ENCODE results near the gene PEAR1. TPM values are rescaled to one million over a fixed set of nuclear protein-coding genes. Genes with fewer than 3 reads are reported as not detected.

The PEAR1 gene
- total RNA-seq, 6 experiments from 2014 or later = 3.2 to 23.6 (median 20.2) TPM

DNA sequence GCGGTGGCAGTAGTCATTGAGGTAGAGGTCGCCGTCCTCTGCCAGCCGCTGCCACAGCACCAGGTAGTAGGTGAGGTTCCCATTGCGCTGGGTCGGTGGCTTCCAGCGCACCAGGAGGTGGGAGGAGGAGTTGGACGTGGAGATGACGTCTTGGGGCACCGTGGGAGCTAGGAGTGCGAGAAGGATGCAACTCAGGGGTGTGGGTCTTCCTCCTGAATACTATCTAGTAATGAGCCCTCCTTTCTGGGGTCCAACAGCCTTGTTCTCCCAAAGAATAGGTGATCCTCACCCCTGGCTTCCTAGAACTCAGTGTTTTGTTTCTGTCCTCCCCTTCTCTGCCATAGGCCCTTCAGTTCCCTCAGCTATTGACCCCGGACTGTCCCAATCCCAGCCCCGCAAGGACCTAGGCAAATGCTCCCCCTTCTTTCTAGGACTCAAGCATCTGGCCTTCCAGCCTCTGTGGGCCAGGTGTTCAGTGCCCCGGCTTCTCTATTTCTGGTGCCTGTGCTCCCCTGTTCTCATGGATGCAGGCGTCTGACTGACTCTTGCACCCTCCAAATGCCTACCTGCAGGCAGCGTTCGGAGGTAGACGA is 47.5 kb upstream of the PEAR1 start:
- TF ChIP-seq, protein P1, sequence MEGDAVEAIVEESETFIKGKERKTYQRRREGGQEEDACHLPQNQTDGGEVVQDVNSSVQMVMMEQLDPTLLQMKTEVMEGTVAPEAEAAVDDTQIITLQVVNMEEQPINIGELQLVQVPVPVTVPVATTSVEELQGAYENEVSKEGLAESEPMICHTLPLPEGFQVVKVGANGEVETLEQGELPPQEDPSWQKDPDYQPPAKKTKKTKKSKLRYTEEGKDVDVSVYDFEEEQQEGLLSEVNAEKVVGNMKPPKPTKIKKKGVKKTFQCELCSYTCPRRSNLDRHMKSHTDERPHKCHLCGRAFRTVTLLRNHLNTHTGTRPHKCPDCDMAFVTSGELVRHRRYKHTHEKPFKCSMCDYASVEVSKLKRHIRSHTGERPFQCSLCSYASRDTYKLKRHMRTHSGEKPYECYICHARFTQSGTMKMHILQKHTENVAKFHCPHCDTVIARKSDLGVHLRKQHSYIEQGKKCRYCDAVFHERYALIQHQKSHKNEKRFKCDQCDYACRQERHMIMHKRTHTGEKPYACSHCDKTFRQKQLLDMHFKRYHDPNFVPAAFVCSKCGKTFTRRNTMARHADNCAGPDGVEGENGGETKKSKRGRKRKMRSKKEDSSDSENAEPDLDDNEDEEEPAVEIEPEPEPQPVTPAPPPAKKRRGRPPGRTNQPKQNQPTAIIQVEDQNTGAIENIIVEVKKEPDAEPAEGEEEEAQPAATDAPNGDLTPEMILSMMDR (IDR thresholded peaks at IDR 0.05) = no peak
- Mint-ChIP-seq H3K27me3 (ENCODE audit: insufficient read depth) (peaks cover 47% of the 10 kb centered on the region), H3K4me1 (ENCODE audit: low read depth) (no peaks in the 10 kb centered on the region), H3K4me3 (no peak overlapping the region), H3K9me3 (no peaks in the 10 kb centered on the region), H3K27ac (no peak overlapping the region), H3K36me3 (ENCODE audit: low read depth) (no peaks in the 10 kb centered on the region)
- no peak for DNase-seq

DNA sequence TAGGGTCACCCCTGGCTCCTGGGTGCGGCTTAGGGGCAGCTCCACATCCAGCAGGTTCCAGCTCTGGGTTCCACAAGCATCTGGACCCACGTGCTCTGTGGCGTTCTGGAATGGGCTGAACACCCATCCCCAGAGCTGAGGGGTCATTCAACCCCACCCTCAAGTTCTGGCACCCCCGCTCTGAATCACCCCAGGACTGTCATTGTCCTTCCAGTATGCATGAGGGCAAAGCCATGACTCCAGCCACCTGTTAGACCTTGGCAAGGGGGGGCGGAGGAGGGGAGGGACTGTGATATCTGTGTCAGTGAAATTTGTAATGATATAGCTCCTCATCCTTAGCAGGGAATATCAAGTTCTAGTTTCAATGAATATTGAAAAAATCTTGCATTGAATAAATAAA is 46.9 kb upstream of the PEAR1 start:
- Mint-ChIP-seq H3K27ac (no peak overlapping the region), H3K9me3 (no peaks in the 10 kb centered on the region), H3K4me1 (ENCODE audit: low read depth) (no peaks in the 10 kb centered on the region), H3K27me3 (ENCODE audit: insufficient read depth) (peaks cover 42% of the 10 kb centered on the region), H3K36me3 (ENCODE audit: low read depth) (no peaks in the 10 kb centered on the region), H3K4me3 (no peak overlapping the region)
- no peak for DNase-seq
- TF ChIP-seq, protein P1 (IDR thresholded peaks at IDR 0.05) = no peak

DNA sequence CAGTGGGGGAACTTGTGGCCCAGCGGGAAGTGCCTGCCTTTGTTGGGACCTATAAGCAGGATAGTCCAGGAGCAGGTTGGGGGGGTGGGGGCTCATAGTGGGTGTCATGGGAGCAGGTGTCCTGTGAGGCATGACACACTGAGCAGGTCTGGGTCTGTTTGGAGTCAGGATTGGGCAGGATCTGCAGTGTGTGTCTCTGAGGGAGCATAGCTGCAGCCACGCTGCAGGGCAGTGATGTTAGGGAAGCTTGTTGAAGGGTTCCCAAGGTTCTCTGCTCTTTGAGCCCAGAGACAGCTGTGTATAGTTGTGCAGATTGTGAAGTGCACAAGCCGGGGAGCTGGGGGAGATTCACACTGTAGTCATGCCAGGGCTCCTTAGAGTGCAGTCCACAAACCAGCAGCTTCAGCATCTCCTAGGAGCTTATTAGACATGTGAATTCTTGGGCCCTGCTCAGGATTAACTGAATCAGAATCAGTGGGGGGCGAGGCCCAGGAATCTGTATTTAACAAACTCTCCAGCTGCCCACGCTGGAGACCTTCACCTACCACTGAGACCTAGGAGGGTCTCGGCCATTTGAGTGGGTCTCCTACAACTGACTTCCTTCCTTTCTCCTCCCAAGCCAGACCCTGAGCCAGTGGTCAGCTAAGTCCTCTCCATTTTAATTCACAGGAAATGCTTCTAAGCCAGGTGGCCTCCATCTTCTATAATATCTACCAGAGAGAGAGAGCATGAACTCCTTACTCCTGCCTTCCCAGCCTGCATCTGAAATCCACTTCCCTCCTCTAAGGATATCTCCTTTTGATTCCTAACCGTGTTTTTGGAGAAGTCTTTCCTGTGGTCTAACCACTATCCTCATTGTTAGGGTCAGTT is 45.7 kb upstream of the PEAR1 start:
- no peak overlapping the region for H3K4me3 Mint-ChIP-seq
- no peaks in the 10 kb centered on the region for H3K9me3 Mint-ChIP-seq
- no peak for DNase-seq
- no peaks in the 10 kb centered on the region for H3K36me3 Mint-ChIP-seq (ENCODE audit: low read depth)
- H3K27ac Mint-ChIP-seq = no peak overlapping the region
- peaks cover 48% of the 10 kb centered on the region for H3K27me3 Mint-ChIP-seq (ENCODE audit: insufficient read depth)
- H3K4me1 Mint-ChIP-seq (ENCODE audit: low read depth) = no peaks in the 10 kb centered on the region
- TF ChIP-seq, protein P1 (IDR thresholded peaks at IDR 0.05) = no peak

DNA sequence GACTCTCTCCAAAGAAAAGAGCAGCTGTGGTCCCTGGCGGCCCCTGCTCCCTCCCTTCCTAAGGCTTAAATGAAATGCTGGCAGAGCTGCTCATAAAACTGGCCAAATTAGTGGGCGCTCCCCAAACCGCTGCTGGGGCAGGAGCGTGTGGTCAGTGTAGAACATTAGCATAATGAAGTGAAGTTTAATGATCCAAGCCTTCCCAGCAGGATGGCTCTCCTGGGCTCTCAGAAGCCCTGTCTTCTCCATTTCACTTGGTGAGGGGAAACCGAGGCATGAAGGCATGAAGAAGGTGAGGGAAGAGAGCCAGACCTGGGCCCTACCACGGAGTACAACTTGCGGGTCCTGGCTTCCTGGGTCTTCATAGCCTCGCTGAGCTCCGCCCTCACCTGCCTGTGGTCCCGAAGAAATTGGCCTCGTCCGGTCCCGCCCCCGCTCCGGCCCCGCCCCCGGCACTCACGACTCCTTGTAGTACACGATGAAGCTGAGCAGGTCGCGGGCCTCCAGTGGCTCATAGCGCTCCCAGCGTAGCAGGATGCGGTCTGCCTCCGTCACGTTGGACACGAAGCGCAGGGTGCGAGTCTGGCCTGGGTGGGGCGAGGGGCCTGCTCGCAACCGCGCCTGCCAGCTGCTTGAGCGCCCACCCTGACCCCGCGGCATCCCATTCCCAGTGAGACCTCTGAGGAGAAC is 44.9 kb upstream of the PEAR1 start:
- no peaks in the 10 kb centered on the region for H3K4me1 Mint-ChIP-seq (ENCODE audit: low read depth)
- DNase-seq = no peak
- H3K4me3 Mint-ChIP-seq = no peak overlapping the region
- no peaks in the 10 kb centered on the region for H3K36me3 Mint-ChIP-seq (ENCODE audit: low read depth)
- no peak overlapping the region for H3K27ac Mint-ChIP-seq
- H3K9me3 Mint-ChIP-seq = no peaks in the 10 kb centered on the region
- peaks cover 50% of the 10 kb centered on the region for H3K27me3 Mint-ChIP-seq (ENCODE audit: insufficient read depth)
- TF ChIP-seq, protein P1 (IDR thresholded peaks at IDR 0.05) = no peak

DNA sequence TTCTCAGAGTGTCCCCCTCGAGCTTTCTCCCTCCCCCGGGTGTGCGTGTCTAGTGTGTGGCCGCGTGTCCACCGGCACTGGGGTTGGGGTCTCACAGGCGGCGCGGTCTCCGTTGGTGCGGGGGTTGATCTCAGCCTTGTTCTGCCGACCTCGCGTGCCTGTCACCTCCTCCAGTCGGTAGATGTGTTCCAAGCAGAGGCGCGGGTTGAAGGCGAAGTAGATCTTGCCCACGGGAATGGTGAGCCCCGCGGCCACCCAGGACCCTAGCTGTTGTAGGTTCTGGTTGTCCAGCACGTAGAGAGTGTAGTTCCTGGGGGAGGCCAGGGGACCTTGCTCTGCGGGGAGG is 44.4 kb upstream of the PEAR1 start:
- DNase-seq = no peak
- Mint-ChIP-seq H3K4me3 (no peak overlapping the region), H3K4me1 (ENCODE audit: low read depth) (no peaks in the 10 kb centered on the region), H3K9me3 (no peaks in the 10 kb centered on the region), H3K36me3 (ENCODE audit: low read depth) (no peaks in the 10 kb centered on the region), H3K27ac (no peak overlapping the region), H3K27me3 (ENCODE audit: insufficient read depth) (peaks cover 45% of the 10 kb centered on the region)
- TF ChIP-seq, protein P1 (IDR thresholded peaks at IDR 0.05) = no peak

All from HFFc6 (cell line).